ENCODE measurements around the gene RASL11A. TPM values are rescaled to one million over a fixed set of nuclear protein-coding genes. Genes with fewer than 3 reads are reported as not detected.

The RASL11A gene
- total and polyA plus RNA-seq, 2 of the 8 experiments (the other 6 are each of a cell fraction or from before 2014, with no cell fraction given), result 2.9 to 6.8 TPM

GRCh38 chr13:27302643-27303262 is 32.1 kb downstream of the RASL11A start (continued):
- TF ChIP-seq KDM4A (IDR thresholded peaks at IDR 0.05; ENCODE audit: low read depth, low read length, severe bottlenecking), result no peak
- TF ChIP-seq RBBP5 (IDR thresholded peaks at IDR 0.05; ENCODE audit: borderline replicate concordance, low read depth, low read length), result no peak
- no peak for TF ChIP-seq CTCF (IDR thresholded peaks at IDR 0.05; ENCODE audit: control extremely low read depth in 1 of 3, insufficient read depth in 1 of 3, low read depth in 1 of 3, low read length in 3 of 3)
- no peak for TF ChIP-seq CTBP2 (IDR thresholded peaks at IDR 0.05; ENCODE audit: borderline replicate concordance, insufficient read depth, insufficient read length, low read length)
- no peak for TF ChIP-seq RFX5 (IDR thresholded peaks at IDR 0.05; ENCODE audit: borderline replicate concordance, low read depth, low read length)

All from H1 (cell line).